Hepatocyte (in vitro differentiated cells): ENCODE data around the gene SH3PXD2A. TPM values are rescaled to one million over a fixed set of nuclear protein-coding genes. Genes with fewer than 3 reads are reported as not detected.

Experiments used
- DNase-seq: peaks from one replicate; pipeline ENCODE4 v3.0.0-alpha.2; 2016; ENCODE audit warnings: low spot score
- H2AFZ ChIP-seq: fragments of 200-600 bp; sonication (generic); 2 replicates; pipeline ENCODE4 v1.6.0; 2016; ENCODE audit warnings: antibody characterized with exemption, mild to moderate bottlenecking
- H3K27ac ChIP-seq: fragments of 200-600 bp; sonication (generic); 2 replicates; pipeline ENCODE4 v1.5.1; 2016; ENCODE audit warnings: mild to moderate bottlenecking
- H3K27me3 ChIP-seq: fragments of 200-600 bp; sonication (generic); 2 replicates; pipeline ENCODE4 v1.6.1; 2016
- H3K36me3 ChIP-seq: fragments of 200-600 bp; sonication (generic); replicated peaks from 2 replicates; pipeline ENCODE4 v1.5.1; 2016; ENCODE audit warnings: low read depth; ENCODE audit not compliant: insufficient read depth
- H3K4me1 ChIP-seq: fragments of 200-600 bp; sonication (generic); 2 replicates; pipeline ENCODE4 v1.5.1; 2016; ENCODE audit warnings: mild to moderate bottlenecking, moderate library complexity; ENCODE audit not compliant: insufficient read depth
- H3K4me2 ChIP-seq: fragments of 200-600 bp; sonication (generic); 2 replicates; pipeline ENCODE4 v1.6.0; 2016
- H3K4me3 ChIP-seq: fragments of 200-600 bp; sonication (generic); 2 replicates; pipeline ENCODE4 v1.5.1; 2016; ENCODE audit warnings: mild to moderate bottlenecking
- H3K79me2 ChIP-seq: fragments of 200-600 bp; sonication (generic); 2 replicates; pipeline ENCODE4 v1.6.0; 2017; ENCODE audit warnings: mild to moderate bottlenecking
- H3K9me2 ChIP-seq: fragments of 200-600 bp; sonication (generic); replicated peaks from 2 replicates; pipeline ENCODE4 v1.6.0; 2017; ENCODE audit warnings: mild to moderate bottlenecking; ENCODE audit not compliant: insufficient read depth
- H3K9me3 ChIP-seq: fragments of 200-600 bp; sonication (generic); 2 replicates; pipeline ENCODE4 v1.5.1; 2016; ENCODE audit warnings: low read depth, mild to moderate bottlenecking
- H4K20me1 ChIP-seq: fragments of 200-600 bp; sonication (generic); 2 replicates; pipeline ENCODE4 v1.6.0; 2016; ENCODE audit warnings: mild to moderate bottlenecking; ENCODE audit not compliant: insufficient read depth, poor library complexity, severe bottlenecking
- CTCF ChIP-seq: fragments of 200-600 bp; sonication (generic); IDR thresholded peaks from 2 replicates; pipeline ENCODE4 v1.5.1; 2016; ENCODE audit warnings: antibody characterized with exemption, mild to moderate bottlenecking; ENCODE audit not compliant: poor library complexity
- EZH2 ChIP-seq: fragments of 200-600 bp; sonication (generic); IDR thresholded peaks from 2 replicates; pipeline ENCODE4 v1.6.1; 2016; ENCODE audit warnings: antibody characterized with exemption, mild to moderate bottlenecking, borderline replicate concordance
- EZH2phosphoT487 ChIP-seq: fragments of 200-600 bp; sonication (generic); IDR thresholded peaks from one replicate; pipeline ENCODE4 v1.6.1; 2018; ENCODE audit warnings: antibody characterized with exemption, mild to moderate bottlenecking, low read depth, moderate library complexity; ENCODE audit not compliant: unreplicated experiment, severe bottlenecking
- WGBS: methylation state at CpG from one replicate; pipeline ENCODE4 v1.1.6; 2016; ENCODE audit warnings: low lambda C conversion rate; ENCODE audit errors: missing lambda C conversion rate; 5-methylcytosine and 5-hydroxymethylcytosine counted together
- polyA plus RNA-seq: library from polyadenylated mRNA; unstranded; fragments of >200 nt; fragmentation: Nextera tagmentation; extraction: Ambion mirVana; gene quantifications from 2 replicates; pipeline ENCODE4 v1.2.1, GENCODE V29; 2016
- total RNA-seq: library from RNA; depleted of rRNA; stranded (reverse); fragments of >200 nt; gene quantifications from 2 replicates; pipeline ENCODE4 v1.2.3, GENCODE V29; 2014

Gene SH3PXD2A
- total and polyA plus RNA-seq, 2 experiments from 2014 or later: 8.4 to 13.6 TPM

- Histone ChIP-seq H3K27ac (no peak overlapping the region), H3K36me3 (no peaks in the 10 kb centered on the region), H3K9me3 (no peaks in the 10 kb centered on the region), H3K27me3 (peaks cover 9% of the 10 kb centered on the region), H3K4me2 (no peak overlapping the region), H3K9me2 (no peaks in the 10 kb centered on the region), H2AFZ (no peak overlapping the region), H3K4me1 (peaks cover 36% of the 10 kb centered on the region), H3K4me3 (no peak overlapping the region), H4K20me1 (no peaks in the 10 kb centered on the region), H3K79me2 (no peaks in the 10 kb centered on the region)
- no peak for DNase-seq
- TF ChIP-seq EZH2 (no peak), CTCF (no peak), EZH2phosphoT487 (no peak)
- WGBS: 95% methylated on average over 4 of the region's 4 CpGs
Measured at GRCh38 chr10:103691267-103691666, 164.1 kb downstream of the SH3PXD2A start.

GRCh38 chr10:103690281-103690680, 165.1 kb downstream of the SH3PXD2A start:
- H3K4me1 ChIP-seq: peaks cover 27% of the 10 kb centered on the region

GRCh38 chr10:103688491-103688890, 166.9 kb downstream of the SH3PXD2A start:
- Histone ChIP-seq H4K20me1 (no peaks in the 10 kb centered on the region), H3K9me2 (no peaks in the 10 kb centered on the region), H3K27ac (peak overlapping the region; percentile 48), H3K4me1 (peaks cover 26% of the 10 kb centered on the region), H3K36me3 (no peaks in the 10 kb centered on the region), H2AFZ (no peak overlapping the region), H3K4me2 (no peak overlapping the region), H3K79me2 (no peaks in the 10 kb centered on the region), H3K27me3 (peaks cover 3% of the 10 kb centered on the region), H3K9me3 (no peaks in the 10 kb centered on the region), H3K4me3 (no peak overlapping the region)
- 54% methylated on average over 4 of the region's 4 CpGs for WGBS
- peak; percentile 56 for DNase-seq
- no peak for TF ChIP-seq EZH2phosphoT487
- TF ChIP-seq EZH2: no peak
- TF ChIP-seq CTCF: no peak

More at GRCh38 chr10:103690281-103690680, 165.1 kb downstream of the SH3PXD2A start:
- H3K9me2 ChIP-seq: no peaks in the 10 kb centered on the region
- WGBS: 91% methylated on average over 2 of the region's 2 CpGs
- no peak overlapping the region for H3K27ac ChIP-seq
- TF ChIP-seq EZH2phosphoT487 (no peak), CTCF (no peak), EZH2 (no peak)
- H3K4me3 ChIP-seq: no peak overlapping the region
- DNase-seq: no peak
- H3K36me3 ChIP-seq: no peaks in the 10 kb centered on the region
- no peaks in the 10 kb centered on the region for H3K79me2 ChIP-seq
- no peaks in the 10 kb centered on the region for H4K20me1 ChIP-seq
- peaks cover 9% of the 10 kb centered on the region for H3K27me3 ChIP-seq
- no peak overlapping the region for H2AFZ ChIP-seq
- no peak overlapping the region for H3K4me2 ChIP-seq
- no peaks in the 10 kb centered on the region for H3K9me3 ChIP-seq

GRCh38 chr10:103687718-103688117, 167.7 kb downstream of the SH3PXD2A start:
- Histone ChIP-seq H3K27ac (no peak overlapping the region), H2AFZ (no peak overlapping the region), H3K4me3 (no peak overlapping the region), H3K4me1 (peaks cover 21% of the 10 kb centered on the region), H3K36me3 (no peaks in the 10 kb centered on the region), H3K9me2 (no peaks in the 10 kb centered on the region), H3K4me2 (no peak overlapping the region), H3K27me3 (no peaks in the 10 kb centered on the region), H4K20me1 (no peaks in the 10 kb centered on the region), H3K79me2 (no peaks in the 10 kb centered on the region), H3K9me3 (no peaks in the 10 kb centered on the region)
- DNase-seq: no peak
- TF ChIP-seq CTCF (no peak), EZH2phosphoT487 (no peak), EZH2 (no peak)
- 98% methylated on average over 5 of the region's 5 CpGs for WGBS
